Measurements from ENCODE around the gene ZNF385B.

ZNF385B gene

DNA sequence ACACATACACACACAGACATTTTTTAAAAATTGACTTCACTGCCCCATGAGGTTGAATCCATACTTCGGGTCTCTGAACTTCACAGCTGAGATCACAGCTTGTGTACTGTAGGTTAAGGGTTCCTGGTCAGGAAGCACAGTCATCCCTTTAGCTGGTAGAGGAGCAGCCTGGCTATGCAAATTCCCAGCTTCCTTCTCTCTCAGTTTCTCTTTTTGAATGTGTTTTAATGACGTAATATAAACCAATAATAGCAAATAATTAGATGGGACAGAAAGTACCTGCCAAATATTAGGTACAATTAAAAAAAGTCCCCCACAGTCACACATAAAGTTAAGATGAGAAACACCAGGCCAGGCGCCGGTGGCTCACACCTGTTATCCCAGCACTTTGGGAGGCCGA is 178.7 kb downstream of the ZNF385B start:
- Histone ChIP-seq H3K9me3 (ENCODE audit: insufficient read depth, low read length) (no peaks in the 10 kb centered on the region), H3K9ac (ENCODE audit: low read length) (no peak overlapping the region), H3K27me3 (ENCODE audit: low read depth, low read length) (no peaks in the 10 kb centered on the region), H3K27ac (ENCODE audit: low read length) (no peak overlapping the region), H3K36me3 (replicated peaks; ENCODE audit: low read depth, low read length) (no peaks in the 10 kb centered on the region), H4K20me1 (ENCODE audit: insufficient read depth, low read length) (no peaks in the 10 kb centered on the region), H3K4me1 (ENCODE audit: low read length) (peaks cover 4% of the 10 kb centered on the region; the same call in 1 of the 2 replicates), H3K79me2 (ENCODE audit: low read length) (no peaks in the 10 kb centered on the region), H3K4me2 (ENCODE audit: low read length) (no peak overlapping the region), H2AFZ (ENCODE audit: low read depth, low read length) (no peak overlapping the region), H3K4me3 (ENCODE audit: low read length) (no peak overlapping the region)
- TF ChIP-seq, protein P1, sequence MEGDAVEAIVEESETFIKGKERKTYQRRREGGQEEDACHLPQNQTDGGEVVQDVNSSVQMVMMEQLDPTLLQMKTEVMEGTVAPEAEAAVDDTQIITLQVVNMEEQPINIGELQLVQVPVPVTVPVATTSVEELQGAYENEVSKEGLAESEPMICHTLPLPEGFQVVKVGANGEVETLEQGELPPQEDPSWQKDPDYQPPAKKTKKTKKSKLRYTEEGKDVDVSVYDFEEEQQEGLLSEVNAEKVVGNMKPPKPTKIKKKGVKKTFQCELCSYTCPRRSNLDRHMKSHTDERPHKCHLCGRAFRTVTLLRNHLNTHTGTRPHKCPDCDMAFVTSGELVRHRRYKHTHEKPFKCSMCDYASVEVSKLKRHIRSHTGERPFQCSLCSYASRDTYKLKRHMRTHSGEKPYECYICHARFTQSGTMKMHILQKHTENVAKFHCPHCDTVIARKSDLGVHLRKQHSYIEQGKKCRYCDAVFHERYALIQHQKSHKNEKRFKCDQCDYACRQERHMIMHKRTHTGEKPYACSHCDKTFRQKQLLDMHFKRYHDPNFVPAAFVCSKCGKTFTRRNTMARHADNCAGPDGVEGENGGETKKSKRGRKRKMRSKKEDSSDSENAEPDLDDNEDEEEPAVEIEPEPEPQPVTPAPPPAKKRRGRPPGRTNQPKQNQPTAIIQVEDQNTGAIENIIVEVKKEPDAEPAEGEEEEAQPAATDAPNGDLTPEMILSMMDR (IDR thresholded peaks at IDR 0.05; ENCODE audit: low read depth, low read length): no peak
- no peak for TF ChIP-seq EZH2phosphoT487 (IDR thresholded peaks at IDR 0.05; ENCODE audit: low read depth)

DNA sequence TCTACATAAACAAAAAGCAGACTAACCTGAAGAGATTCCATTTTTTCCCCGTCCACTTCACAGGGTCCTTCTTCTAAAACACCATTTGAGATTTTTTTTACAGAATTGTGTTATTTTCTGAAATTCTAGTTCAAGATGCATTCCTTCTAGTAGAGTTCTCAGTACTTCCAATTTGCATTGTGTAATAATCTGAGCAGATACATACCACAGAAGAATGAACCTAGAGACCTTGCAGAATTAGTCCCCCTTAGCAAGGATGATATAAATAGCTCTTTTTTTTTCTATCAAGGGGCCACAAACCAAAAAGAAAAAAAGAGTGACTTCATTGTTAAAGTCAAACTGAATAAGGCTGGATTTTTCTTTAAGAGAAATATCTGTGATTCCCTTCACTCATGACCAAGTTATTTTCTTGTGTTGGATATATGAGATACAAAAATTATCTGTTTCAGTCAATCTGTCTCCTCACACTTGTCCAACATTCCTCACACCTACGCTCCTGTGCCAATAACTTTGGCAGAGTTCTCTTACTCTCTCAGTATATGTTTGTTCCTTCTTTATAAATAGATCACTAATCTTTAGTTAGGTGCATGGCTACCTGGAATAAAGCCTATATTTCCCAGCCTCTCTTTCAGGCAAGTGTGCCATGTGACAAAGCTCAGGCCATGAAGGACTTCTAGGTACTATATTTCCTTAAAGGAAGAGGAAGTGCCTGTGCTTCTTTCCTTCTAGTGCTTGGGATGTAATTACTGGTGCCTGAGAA is 183.5 kb downstream of the ZNF385B start:
- Histone ChIP-seq H2AFZ (ENCODE audit: low read depth, low read length) (no peak overlapping the region), H3K4me3 (ENCODE audit: low read length) (no peak overlapping the region), H3K9ac (ENCODE audit: low read length) (no peak overlapping the region), H3K27me3 (ENCODE audit: low read depth, low read length) (no peaks in the 10 kb centered on the region), H3K36me3 (replicated peaks; ENCODE audit: low read depth, low read length) (no peaks in the 10 kb centered on the region), H3K27ac (ENCODE audit: low read length) (no peak overlapping the region), H3K79me2 (ENCODE audit: low read length) (no peaks in the 10 kb centered on the region), H3K9me3 (ENCODE audit: insufficient read depth, low read length) (no peaks in the 10 kb centered on the region), H3K4me2 (ENCODE audit: low read length) (no peak overlapping the region), H4K20me1 (ENCODE audit: insufficient read depth, low read length) (no peaks in the 10 kb centered on the region), H3K4me1 (ENCODE audit: low read length) (peaks cover 4% of the 10 kb centered on the region; the same call in 1 of the 2 replicates)
- TF ChIP-seq EZH2phosphoT487 (IDR thresholded peaks at IDR 0.05; ENCODE audit: low read depth): no peak
- TF ChIP-seq, protein P1 (IDR thresholded peaks at IDR 0.05; ENCODE audit: low read depth, low read length): no peak

DNA sequence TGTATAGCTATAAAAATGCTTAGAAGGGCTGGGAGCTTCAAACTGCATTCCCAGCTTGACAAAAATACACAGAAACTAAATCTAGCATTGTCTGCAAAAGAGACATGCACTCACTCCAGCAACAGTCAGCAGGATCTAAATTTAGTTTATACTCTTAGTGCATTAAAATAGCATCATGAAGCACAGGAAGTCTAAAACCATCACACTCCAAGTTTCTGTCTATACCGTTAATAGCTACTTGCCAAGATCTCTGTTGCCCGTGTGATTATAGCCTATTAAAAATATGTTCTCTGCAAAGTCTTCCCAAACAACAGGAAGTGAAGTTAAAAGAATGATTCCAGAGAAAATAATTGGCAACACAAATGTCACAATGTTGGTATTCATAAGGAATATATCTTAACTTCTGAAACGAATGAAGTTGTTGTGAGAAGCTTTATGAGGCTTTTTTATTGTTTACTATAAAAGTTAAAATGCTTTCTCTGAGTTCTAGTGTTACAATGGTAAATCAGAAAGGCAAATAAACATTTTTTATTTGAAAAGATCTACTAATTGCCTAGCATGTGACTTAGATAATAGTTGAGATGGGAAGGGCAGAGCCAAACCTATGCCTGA is 184.2 kb downstream of the ZNF385B start:
- Histone ChIP-seq H3K27ac (ENCODE audit: low read length) (no peak overlapping the region), H2AFZ (ENCODE audit: low read depth, low read length) (no peak overlapping the region), H4K20me1 (ENCODE audit: insufficient read depth, low read length) (no peaks in the 10 kb centered on the region), H3K9ac (ENCODE audit: low read length) (no peak overlapping the region), H3K4me3 (ENCODE audit: low read length) (no peak overlapping the region), H3K36me3 (replicated peaks; ENCODE audit: low read depth, low read length) (no peaks in the 10 kb centered on the region), H3K79me2 (ENCODE audit: low read length) (no peaks in the 10 kb centered on the region), H3K27me3 (ENCODE audit: low read depth, low read length) (no peaks in the 10 kb centered on the region), H3K4me2 (ENCODE audit: low read length) (no peak overlapping the region), H3K9me3 (ENCODE audit: insufficient read depth, low read length) (no peaks in the 10 kb centered on the region), H3K4me1 (ENCODE audit: low read length) (no peaks in the 10 kb centered on the region)
- TF ChIP-seq, protein P1 (IDR thresholded peaks at IDR 0.05; ENCODE audit: low read depth, low read length): no peak
- TF ChIP-seq EZH2phosphoT487 (IDR thresholded peaks at IDR 0.05; ENCODE audit: low read depth): no peak

DNA sequence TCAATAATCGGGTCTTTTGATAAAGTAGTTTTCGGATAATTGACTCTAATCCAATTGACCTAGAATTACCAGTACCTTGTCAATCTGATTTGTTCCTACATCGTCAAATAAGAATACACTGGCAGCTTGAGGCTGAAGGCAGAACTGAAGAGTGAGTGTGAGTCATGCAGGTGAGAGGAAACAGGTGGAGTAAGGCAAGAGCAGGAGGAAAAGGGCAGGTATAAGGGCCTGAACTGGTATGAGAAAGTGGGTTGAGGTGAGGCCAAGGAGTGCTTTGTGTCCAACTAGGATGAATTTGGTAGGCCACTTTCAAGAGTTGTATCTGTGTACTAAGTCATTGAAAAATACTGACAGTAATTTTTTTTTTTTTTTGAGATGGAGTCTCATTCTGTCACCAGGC is 186.0 kb downstream of the ZNF385B start:
- Histone ChIP-seq H3K4me2 (ENCODE audit: low read length) (no peak overlapping the region), H3K4me3 (ENCODE audit: low read length) (no peak overlapping the region), H4K20me1 (ENCODE audit: insufficient read depth, low read length) (no peaks in the 10 kb centered on the region), H3K79me2 (ENCODE audit: low read length) (no peaks in the 10 kb centered on the region), H3K9me3 (ENCODE audit: insufficient read depth, low read length) (no peaks in the 10 kb centered on the region), H3K36me3 (replicated peaks; ENCODE audit: low read depth, low read length) (no peaks in the 10 kb centered on the region), H2AFZ (ENCODE audit: low read depth, low read length) (no peak overlapping the region), H3K9ac (ENCODE audit: low read length) (no peak overlapping the region), H3K27me3 (ENCODE audit: low read depth, low read length) (no peaks in the 10 kb centered on the region), H3K4me1 (ENCODE audit: low read length) (no peaks in the 10 kb centered on the region), H3K27ac (ENCODE audit: low read length) (no peak overlapping the region)
- TF ChIP-seq, protein P1 (IDR thresholded peaks at IDR 0.05; ENCODE audit: low read depth, low read length): no peak
- TF ChIP-seq EZH2phosphoT487 (IDR thresholded peaks at IDR 0.05; ENCODE audit: low read depth): no peak
